HepG2 (cell line): ENCODE results near the gene CTNNA2. TPM values are rescaled to one million over a fixed set of nuclear protein-coding genes. Genes with fewer than 3 reads are reported as not detected.

ENCODE experiments used
- ATAC-seq: fragments of 200-7000 bp; cut with Tn5 transposase; 3 replicates; pipeline ENCODE4 v1.9.1; 2020; ENCODE audit warnings: mild to moderate bottlenecking, moderate library complexity
- BruUV-seq: library from RNA; stranded (reverse); fragments of 400-500 nt; replicated peaks from 2 replicates; lab custom pipeline; 2021; lab: Mats Ljungman, UMichigan
- CTCF ChIA-PET: fragments of 300-600 bp; formaldehyde crosslinking; extraction: SDS; loops from one replicate; lab custom pipeline; 2021; ENCODE audit warnings: low total read pairs, inconsistent platforms, low intra/inter-chr PET ratio; lab: Yijun Ruan, JAX
- POLR2A ChIA-PET: fragments of 350-600 bp; sonication (Branson Sonifier 250); formaldehyde crosslinking; loops from one replicate; lab custom pipeline; 2020; ENCODE audit warnings: antibody characterized with exemption, inconsistent platforms; lab: Yijun Ruan, JAX
- DNase-seq: peaks from one replicate; pipeline ENCODE4 v3.0.0-alpha.2; 2015; ENCODE audit warnings: low spot score
- FAIRE-seq: peaks from 3 replicates; lab custom pipeline; 2011; peaks lifted over from hg19 to GRCh38; lab: Jason Lieb, UNC
- H2AFZ ChIP-seq: one replicate; pipeline ENCODE4 v1.6.1; 2011; ENCODE audit warnings: low read length, inconsistent platforms
- H3K27ac ChIP-seq: fragments of 300-600 bp; 3 replicates; pipeline ENCODE4 v1.8.0; 2011; ENCODE audit warnings: mixed run types, mild to moderate bottlenecking, mixed read lengths, low read length, inconsistent platforms; ENCODE audit not compliant: insufficient read depth; ENCODE audit errors: extremely low read length
- H3K27me3 ChIP-seq, 2 experiments: fragments of 200-600 bp in 1 of 2; 2 replicates in 1 of 2; 3 replicates in 1 of 2; pipeline versions ENCODE4 v1.6.0 to v1.8.0; 2011; ENCODE audit warnings: low read length in 2 of 2, mild to moderate bottlenecking in 2 of 2, moderate library complexity in 2 of 2, inconsistent platforms in 1 of 2; ENCODE audit not compliant: insufficient read depth in 2 of 2, control insufficient read depth in 1 of 2
- H3K36me3 ChIP-seq, 2 experiments: fragments of 200-600 bp in 1 of 2; replicated peaks in 1 of 2; 2 replicates in 1 of 2; 3 replicates in 1 of 2; pipeline versions ENCODE4 v1.5.1 to v1.8.0; 2011; ENCODE audit warnings: low read length in 2 of 2, inconsistent platforms in 1 of 2; ENCODE audit not compliant: insufficient read depth in 2 of 2, control insufficient read depth in 1 of 2
- H3K4me1 ChIP-seq: 2 replicates; pipeline ENCODE4 v1.5.1; 2012; ENCODE audit warnings: low read length, inconsistent platforms; ENCODE audit not compliant: insufficient read depth
- H3K4me2 ChIP-seq: 2 replicates; pipeline ENCODE4 v1.6.0; 2011; ENCODE audit warnings: low read depth, low read length, inconsistent platforms
- H3K4me3 ChIP-seq, 3 experiments: fragments of 200-600 bp in 1 of 3; sonication (generic), shearing (Covaris generic) in 1 of 3; replicated peaks in 1 of 3; 2 replicates each; pipeline ENCODE4 v1.5.1; 2011 to 2016; ENCODE audit warnings: low read length in 3 of 3, inconsistent platforms in 2 of 3, low read depth in 2 of 3, mild to moderate bottlenecking in 2 of 3, control low read depth in 1 of 3, mixed read lengths in 1 of 3; ENCODE audit not compliant: insufficient read depth in 1 of 3
- H3K79me2 ChIP-seq: one replicate; pipeline ENCODE4 v1.6.1; 2011; ENCODE audit warnings: low read length, inconsistent platforms; ENCODE audit not compliant: insufficient read depth
- H3K9ac ChIP-seq: 2 replicates; pipeline ENCODE4 v1.6.0; 2011; ENCODE audit warnings: mild to moderate bottlenecking, low read depth, low read length, inconsistent platforms; ENCODE audit not compliant: insufficient read depth
- H3K9me3 ChIP-seq: 2 replicates; pipeline ENCODE4 v1.5.1; 2012; ENCODE audit warnings: mild to moderate bottlenecking, low read length
- H4K20me1 ChIP-seq: 2 replicates; pipeline ENCODE4 v1.6.0; 2011; ENCODE audit warnings: inconsistent platforms, mild to moderate bottlenecking, low read length, moderate library complexity; ENCODE audit not compliant: insufficient read depth
- FOXJ3 ChIP-seq: sonication (generic); formaldehyde crosslinking; IDR thresholded peaks from 2 replicates; pipeline ENCODE4 v1.4.0; 2020; ENCODE audit warnings: missing genetic modification reagents, mild to moderate bottlenecking, borderline replicate concordance
- GATAD1 ChIP-seq: IDR thresholded peaks from 2 replicates; pipeline ENCODE4 v1.6.1; 2016; ENCODE audit warnings: missing genetic modification reagents, missing compliant biosample characterization
- GPBP1L1 ChIP-seq: sonication (generic); formaldehyde crosslinking; IDR thresholded peaks from 2 replicates; pipeline ENCODE4 v1.5.0; 2020; ENCODE audit warnings: mild to moderate bottlenecking, missing genetic modification reagents
- MBNL3 ChIP-seq: fragments of 250-450 bp; sonication (Bioruptor Pico); conservative IDR thresholded peaks from 2 replicates; pipeline ENCODE4 v1.8.0; 2022; ENCODE audit warnings: mild to moderate bottlenecking, inconsistent platforms
- NCOA1 ChIP-seq: sonication (generic); formaldehyde crosslinking; IDR thresholded peaks from 2 replicates; pipeline ENCODE4 v1.9.0; 2021; ENCODE audit warnings: missing genetic modification reagents
- SETDB1 ChIP-seq: sonication (generic); formaldehyde crosslinking; IDR thresholded peaks from 2 replicates; pipeline ENCODE4 v1.5.1; 2020; ENCODE audit warnings: missing genetic modification reagents, mild to moderate bottlenecking, borderline replicate concordance
- SIN3A ChIP-seq: IDR thresholded peaks from 2 replicates; pipeline ENCODE4 v1.6.1; 2011; ENCODE audit warnings: low read depth, mild to moderate bottlenecking, control low read depth, low read length, borderline replicate concordance
- SMARCC2 ChIP-seq: fragments of 450-650 bp; IDR thresholded peaks from 2 replicates; pipeline ENCODE4 v1.6.1; 2017; ENCODE audit warnings: antibody characterized with exemption, mild to moderate bottlenecking
- ZBTB37 ChIP-seq: sonication (generic); formaldehyde crosslinking; IDR thresholded peaks from 2 replicates; pipeline ENCODE4 v1.4.0; 2020; ENCODE audit warnings: mild to moderate bottlenecking, missing genetic modification reagents
- ZBTB42 ChIP-seq: sonication (generic); formaldehyde crosslinking; IDR thresholded peaks from 2 replicates; pipeline ENCODE4 v1.5.0; 2020; ENCODE audit warnings: mild to moderate bottlenecking, missing genetic modification reagents
- ZFP36 ChIP-seq: fragments of 150-350 bp; IDR thresholded peaks from 2 replicates; pipeline ENCODE4 v1.6.1; 2018; ENCODE audit warnings: borderline replicate concordance, low read length, low read depth; ENCODE audit not compliant: partially characterized antibody
- ZFP37 ChIP-seq: sonication (generic); formaldehyde crosslinking; IDR thresholded peaks from 2 replicates; pipeline ENCODE4 v1.4.0; 2020; ENCODE audit warnings: missing genetic modification reagents, borderline replicate concordance
- ZFP82 ChIP-seq: sonication (generic); formaldehyde crosslinking; IDR thresholded peaks from 2 replicates; pipeline ENCODE4 v1.5.1; 2020; ENCODE audit warnings: mild to moderate bottlenecking, missing genetic modification reagents, borderline replicate concordance
- ZMAT3 ChIP-seq: sonication (generic); formaldehyde crosslinking; conservative IDR thresholded peaks from 2 replicates; pipeline ENCODE4 v1.7.0; 2021; ENCODE audit warnings: missing genetic modification reagents
- ZNF367 ChIP-seq: sonication (generic); formaldehyde crosslinking; IDR thresholded peaks from 2 replicates; pipeline ENCODE4 v1.4.0; 2020; ENCODE audit warnings: missing genetic modification reagents, borderline replicate concordance
- ZNF562 ChIP-seq: sonication (generic); formaldehyde crosslinking; IDR thresholded peaks from 2 replicates; pipeline ENCODE4 v1.8.0; 2022; ENCODE audit warnings: missing genetic modification reagents, borderline replicate concordance
- WGBS: methylation state at CpG from one replicate; pipeline ENCODE4 v1.1.6; 2017; ENCODE audit warnings: low lambda C conversion rate; 5-methylcytosine and 5-hydroxymethylcytosine counted together
- in situ Hi-C: cut with HindIII; loops from 2 replicates; pipeline ENCODE4 v1.10.0; 2017; ENCODE audit warnings: low pct_unique_long_range_greater_than_20kb; ENCODE audit not compliant: extremely low pct_ligation_motif_present
- intact Hi-C: fragments of 100-400 bp; cut with micrococcal nuclease; formaldehyde crosslinking; loops from one replicate; pipeline ENCODE4 v1.10.0; 2022; ENCODE audit not compliant: unreplicated experiment
- polyA plus RNA-seq, 8 experiments: library from polyadenylated mRNA; depleted of rRNA in 3 of 8; stranded (reverse) in 7 of 8; unstranded in 1 of 8; fragments of >200 nt; fragmentation: Illumina TruSeq in 4 of 8; extraction: Trizol in 4 of 8; gene quantifications; 2 replicates each; pipeline versions ENCODE4 v1.2.1 to v1.2.3, GENCODE V29; 2011 to 2016; ENCODE audit warnings: low read depth in 4 of 8, missing spikeins in 1 of 8, mixed read lengths in 1 of 8; ENCODE audit not compliant: insufficient read depth in 1 of 8
- total RNA-seq, 5 experiments: library from RNA; depleted of rRNA; stranded (reverse); fragments of >200 nt; fragmentation: Illumina TruSeq; extraction: Trizol; gene quantifications; 2 replicates each; pipeline ENCODE4 v1.2.3, GENCODE V29; 2016; ENCODE audit warnings: low read depth in 1 of 5

The CTNNA2 gene
- total and polyA plus RNA-seq, 2 of the 13 experiments (the other 11 are each of a cell fraction or from before 2014, with no cell fraction given), result not detected

- no peak overlapping the region for H3K4me2 ChIP-seq
- in situ Hi-C loops, result no loop called here
- H3K36me3 ChIP-seq, result no peaks in the 10 kb centered on the region
- ChIA-PET POLR2A (no interaction called here), CTCF (no interaction called here)
- no peak overlapping the region for H2AFZ ChIP-seq
- H4K20me1 ChIP-seq, result no peaks in the 10 kb centered on the region
- DNase-seq (no peak), ATAC-seq (no peak), FAIRE-seq (no peak)
- H3K4me3 ChIP-seq, result no peak overlapping the region
- H3K79me2 ChIP-seq, result no peaks in the 10 kb centered on the region
- no peak overlapping the region for H3K9ac ChIP-seq
- peaks cover 49% of the 10 kb centered on the region for H3K9me3 ChIP-seq
- 0% methylated on average over 3 of the region's 3 CpGs for WGBS
- no peak for TF ChIP-seq ZMAT3 (CRISPR knock-in tag)
- H3K4me1 ChIP-seq, result no peaks in the 10 kb centered on the region
- H3K27ac ChIP-seq, result no peak overlapping the region
- BruUV-seq, result no TSS peak
- intact Hi-C loops, result no loop called here
- no peaks in the 10 kb centered on the region for H3K27me3 ChIP-seq
Observed at GRCh38 chr2:80519121-80519643, 1006.3 kb downstream of the CTNNA2 start.

- Histone ChIP-seq H3K4me1 (no peaks in the 10 kb centered on the region), H3K27me3 (no peaks in the 10 kb centered on the region), H3K4me2 (no peak overlapping the region), H3K27ac (no peak overlapping the region), H3K9me3 (peaks cover 49% of the 10 kb centered on the region), H4K20me1 (no peaks in the 10 kb centered on the region), H3K9ac (no peak overlapping the region), H3K4me3 (no peak overlapping the region), H3K36me3 (no peaks in the 10 kb centered on the region), H3K79me2 (no peaks in the 10 kb centered on the region), H2AFZ (no peak overlapping the region)
- no peak for DNase-seq
- POLR2A ChIA-PET, result no interaction called here
- CTCF ChIA-PET, result no interaction called here
- BruUV-seq, result no TSS peak
- 25% methylated on average over 1 of the region's 1 CpG for WGBS
- FAIRE-seq, result no peak
- intact Hi-C loops, result no loop called here
- ATAC-seq, result no peak
- in situ Hi-C loops, result no loop called here
- TF ChIP-seq NCOA1 (CRISPR knock-in tag) (no peak), ZFP36 (no peak), MBNL3 (CRISPR knock-in tag) (no peak), SETDB1 (CRISPR knock-in tag) (no peak), SMARCC2 (no peak), ZFP82 (CRISPR knock-in tag) (no peak), SIN3A (no peak), ZFP37 (CRISPR knock-in tag) (no peak), ZNF562 (CRISPR knock-in tag) (no peak), ZBTB37 (CRISPR knock-in tag) (no peak), ZNF367 (CRISPR knock-in tag) (no peak), GPBP1L1 (CRISPR knock-in tag) (no peak), GATAD1 (no peak), FOXJ3 (no peak), ZBTB42 (CRISPR knock-in tag) (no peak)
Observed at GRCh38 chr2:80519699-80520291, 1006.9 kb downstream of the CTNNA2 start.
